SH-SY5Y (cell line): ENCODE measurements around the gene EPG5.

Experiments used
- GATA2 ChIP-seq: IDR thresholded peaks from 2 replicates; pipeline ENCODE4 v1.6.1; 2011; ENCODE audit warnings: mild to moderate bottlenecking, low read depth, low read length
- GATA3 ChIP-seq: IDR thresholded peaks from 2 replicates; pipeline ENCODE4 v1.6.1; 2011; ENCODE audit warnings: low read depth, mild to moderate bottlenecking, low read length, moderate library complexity

DNA sequence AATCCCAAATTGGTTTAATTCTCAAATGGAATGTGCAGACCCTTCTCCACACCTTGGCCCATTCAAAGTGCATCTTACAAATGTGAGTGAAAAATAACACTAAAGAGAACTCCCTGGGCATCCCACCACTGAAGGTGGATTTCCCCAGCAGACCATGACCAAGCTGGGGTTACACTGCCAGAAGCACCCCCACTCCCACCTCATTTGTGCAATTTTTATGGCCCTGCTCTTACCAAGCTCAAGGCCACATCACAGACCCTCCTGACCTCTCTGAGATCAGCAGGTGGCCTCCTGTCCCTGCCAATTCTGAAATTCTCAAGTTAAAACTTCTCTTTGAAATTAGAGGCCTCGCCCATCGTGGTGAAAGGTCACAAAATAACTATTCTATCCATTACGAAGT is 120.0 kb downstream of the EPG5 start:
- TF ChIP-seq GATA3 (no peak), GATA2 (no peak)
